KMS-11 (cell line): ENCODE measurements around the gene TMEM272.

Experiments
- H2AFZ ChIP-seq: fragments of 200-600 bp; sonication (generic); 2 replicates; pipeline ENCODE4 v1.6.1; 2016; ENCODE audit warnings: antibody characterized with exemption, mixed run types, low read depth
- H3K27ac ChIP-seq: fragments of 200-600 bp; sonication (generic); 2 replicates; pipeline ENCODE4 v1.6.1; 2016; ENCODE audit warnings: mild to moderate bottlenecking, mixed run types
- H3K27me3 ChIP-seq: fragments of 200-600 bp; sonication (generic); 2 replicates; pipeline ENCODE4 v1.6.1; 2017; ENCODE audit warnings: mild to moderate bottlenecking, low read depth, mixed run types, moderate library complexity; ENCODE audit not compliant: insufficient read depth
- H3K36me3 ChIP-seq: fragments of 200-600 bp; sonication (generic); 2 replicates; pipeline ENCODE4 v1.6.1; 2017; ENCODE audit warnings: mild to moderate bottlenecking, mixed run types; ENCODE audit not compliant: insufficient read depth
- H3K4me1 ChIP-seq: fragments of 200-600 bp; sonication (generic); 2 replicates; pipeline ENCODE4 v1.6.1; 2016; ENCODE audit warnings: mild to moderate bottlenecking, low read depth, mixed run types; ENCODE audit not compliant: poor library complexity, severe bottlenecking
- H3K4me2 ChIP-seq: fragments of 200-600 bp; sonication (generic); 2 replicates; pipeline ENCODE4 v1.7.0; 2016; ENCODE audit warnings: mild to moderate bottlenecking, mixed run types
- H3K4me3 ChIP-seq: fragments of 200-600 bp; sonication (generic); IDR thresholded peaks from 2 replicates; pipeline ENCODE4 v1.6.1; 2017; ENCODE audit warnings: low read depth, low read length, mixed read lengths; ENCODE audit not compliant: insufficient read depth
- H3K79me2 ChIP-seq: fragments of 200-600 bp; sonication (generic); 2 replicates; pipeline ENCODE4 v1.6.1; 2016; ENCODE audit warnings: low read depth, mixed run types; ENCODE audit not compliant: insufficient read depth
- H3K9ac ChIP-seq: fragments of 200-600 bp; sonication (generic); 2 replicates; pipeline ENCODE4 v1.6.1; 2016; ENCODE audit warnings: mild to moderate bottlenecking, mixed run types
- H4K20me1 ChIP-seq: fragments of 200-600 bp; sonication (generic); 2 replicates; pipeline ENCODE4 v1.6.1; 2016; ENCODE audit warnings: mild to moderate bottlenecking, mixed run types; ENCODE audit not compliant: insufficient read depth
- TF ChIP-seq, protein P1 (sequence below): fragments of 200-600 bp; sonication (generic); conservative IDR thresholded peaks from 2 replicates; pipeline ENCODE4 v1.6.1; 2017; ENCODE audit warnings: low read depth, mild to moderate bottlenecking, antibody characterized with exemption, low read length, moderate library complexity, mixed read lengths

Gene TMEM272

DNA sequence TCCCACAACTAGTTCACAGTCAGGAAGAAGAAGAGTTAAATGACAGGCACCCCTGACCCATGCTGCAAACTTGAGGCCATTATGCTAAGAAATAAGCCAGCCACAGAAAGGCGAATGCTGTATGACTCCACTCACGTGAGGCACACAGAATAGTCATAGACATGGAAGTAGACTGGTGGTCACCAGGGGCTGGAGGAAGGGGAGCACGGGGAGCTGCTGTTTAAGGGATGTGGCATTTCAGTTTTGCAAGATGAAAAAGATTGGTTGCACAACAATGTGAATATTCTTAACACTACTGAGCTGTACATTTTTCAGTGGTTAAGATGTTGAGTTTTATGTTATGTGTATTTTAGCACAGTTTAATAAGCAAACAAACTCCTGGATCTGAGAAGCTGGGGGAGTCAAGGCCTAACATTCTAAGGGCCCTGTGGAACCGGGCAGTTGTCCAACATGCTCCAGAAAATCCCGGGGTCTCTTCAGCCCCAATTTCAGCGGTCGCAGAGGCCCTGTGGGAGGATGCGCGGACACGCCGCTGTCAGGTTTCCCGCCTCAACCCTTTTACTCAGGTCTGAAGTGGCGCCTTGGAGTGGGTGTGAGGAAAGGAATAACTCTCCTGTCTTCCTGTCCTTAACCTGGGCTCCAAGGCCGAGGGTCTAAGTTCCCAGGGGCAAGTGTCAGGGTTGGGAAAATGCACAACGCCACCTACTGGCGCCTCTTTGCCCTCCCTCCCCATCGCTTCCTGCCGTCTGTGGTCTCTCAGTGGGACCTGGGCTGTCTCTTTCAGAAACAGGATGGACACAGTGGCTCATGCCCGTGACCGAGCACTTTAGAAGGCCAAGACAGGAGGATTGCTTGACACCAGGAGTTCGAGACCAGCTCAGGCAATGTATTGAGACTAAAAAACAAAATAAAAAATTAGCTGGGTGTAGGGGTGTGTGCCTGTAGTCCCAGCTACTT, 4.4 kb upstream of the TMEM272 start:
- Histone ChIP-seq H4K20me1 (no peaks in the 10 kb centered on the region), H3K27me3 (no peaks in the 10 kb centered on the region), H2AFZ (no peak overlapping the region), H3K36me3 (no peaks in the 10 kb centered on the region), H3K4me3 (no peak overlapping the region), H3K9ac (no peak overlapping the region), H3K4me2 (no peak overlapping the region), H3K27ac (no peak overlapping the region), H3K79me2 (no peaks in the 10 kb centered on the region), H3K4me1 (no peaks in the 10 kb centered on the region)
- TF ChIP-seq, protein P1, sequence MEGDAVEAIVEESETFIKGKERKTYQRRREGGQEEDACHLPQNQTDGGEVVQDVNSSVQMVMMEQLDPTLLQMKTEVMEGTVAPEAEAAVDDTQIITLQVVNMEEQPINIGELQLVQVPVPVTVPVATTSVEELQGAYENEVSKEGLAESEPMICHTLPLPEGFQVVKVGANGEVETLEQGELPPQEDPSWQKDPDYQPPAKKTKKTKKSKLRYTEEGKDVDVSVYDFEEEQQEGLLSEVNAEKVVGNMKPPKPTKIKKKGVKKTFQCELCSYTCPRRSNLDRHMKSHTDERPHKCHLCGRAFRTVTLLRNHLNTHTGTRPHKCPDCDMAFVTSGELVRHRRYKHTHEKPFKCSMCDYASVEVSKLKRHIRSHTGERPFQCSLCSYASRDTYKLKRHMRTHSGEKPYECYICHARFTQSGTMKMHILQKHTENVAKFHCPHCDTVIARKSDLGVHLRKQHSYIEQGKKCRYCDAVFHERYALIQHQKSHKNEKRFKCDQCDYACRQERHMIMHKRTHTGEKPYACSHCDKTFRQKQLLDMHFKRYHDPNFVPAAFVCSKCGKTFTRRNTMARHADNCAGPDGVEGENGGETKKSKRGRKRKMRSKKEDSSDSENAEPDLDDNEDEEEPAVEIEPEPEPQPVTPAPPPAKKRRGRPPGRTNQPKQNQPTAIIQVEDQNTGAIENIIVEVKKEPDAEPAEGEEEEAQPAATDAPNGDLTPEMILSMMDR = peak; percentile 29

DNA sequence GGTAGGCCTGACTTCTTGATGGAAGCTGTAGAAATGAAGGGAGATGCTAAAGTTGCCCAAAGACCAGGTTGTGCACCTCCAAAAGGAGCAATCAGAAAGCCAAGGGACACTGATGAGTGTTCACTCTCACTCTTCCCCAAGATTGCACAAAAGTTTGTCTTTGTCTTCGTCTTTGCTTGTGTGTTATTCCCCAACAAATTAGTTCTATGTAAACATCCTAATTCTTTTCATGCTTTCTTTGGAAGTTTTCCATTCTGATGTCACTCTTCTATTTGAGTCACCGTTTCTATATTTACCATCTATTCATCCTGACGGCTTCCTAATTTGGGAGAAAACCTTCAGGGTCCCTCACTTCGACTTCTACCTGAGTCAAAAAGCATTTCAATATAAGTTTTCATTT, 3.7 kb upstream of the TMEM272 start:
- Histone ChIP-seq H3K4me2 (no peak overlapping the region), H3K27ac (no peak overlapping the region), H4K20me1 (no peaks in the 10 kb centered on the region), H3K4me3 (no peak overlapping the region), H3K4me1 (no peaks in the 10 kb centered on the region), H2AFZ (no peak overlapping the region), H3K27me3 (no peaks in the 10 kb centered on the region), H3K79me2 (no peaks in the 10 kb centered on the region), H3K9ac (no peak overlapping the region), H3K36me3 (no peaks in the 10 kb centered on the region)
- TF ChIP-seq, protein P1 = no peak

DNA sequence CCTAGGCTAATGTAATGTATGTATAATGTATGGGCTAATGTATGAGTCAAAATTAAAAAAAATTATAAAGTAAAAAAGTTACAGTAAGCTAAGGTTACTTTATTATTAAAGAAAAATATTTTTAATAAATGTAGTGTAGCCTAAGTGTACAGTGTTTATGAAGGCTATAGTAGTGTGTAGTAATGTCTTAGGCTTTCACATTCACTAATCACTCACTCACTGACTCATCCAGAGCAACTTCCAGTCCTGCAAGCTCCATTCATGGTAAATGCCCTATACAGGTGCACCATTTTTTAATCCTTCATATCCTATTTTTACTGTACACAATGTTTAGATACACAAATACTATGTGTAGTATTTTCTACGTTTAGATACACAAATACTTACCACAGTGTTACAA, 1.8 kb upstream of the TMEM272 start:
- no peak overlapping the region for H3K27ac ChIP-seq

DNA sequence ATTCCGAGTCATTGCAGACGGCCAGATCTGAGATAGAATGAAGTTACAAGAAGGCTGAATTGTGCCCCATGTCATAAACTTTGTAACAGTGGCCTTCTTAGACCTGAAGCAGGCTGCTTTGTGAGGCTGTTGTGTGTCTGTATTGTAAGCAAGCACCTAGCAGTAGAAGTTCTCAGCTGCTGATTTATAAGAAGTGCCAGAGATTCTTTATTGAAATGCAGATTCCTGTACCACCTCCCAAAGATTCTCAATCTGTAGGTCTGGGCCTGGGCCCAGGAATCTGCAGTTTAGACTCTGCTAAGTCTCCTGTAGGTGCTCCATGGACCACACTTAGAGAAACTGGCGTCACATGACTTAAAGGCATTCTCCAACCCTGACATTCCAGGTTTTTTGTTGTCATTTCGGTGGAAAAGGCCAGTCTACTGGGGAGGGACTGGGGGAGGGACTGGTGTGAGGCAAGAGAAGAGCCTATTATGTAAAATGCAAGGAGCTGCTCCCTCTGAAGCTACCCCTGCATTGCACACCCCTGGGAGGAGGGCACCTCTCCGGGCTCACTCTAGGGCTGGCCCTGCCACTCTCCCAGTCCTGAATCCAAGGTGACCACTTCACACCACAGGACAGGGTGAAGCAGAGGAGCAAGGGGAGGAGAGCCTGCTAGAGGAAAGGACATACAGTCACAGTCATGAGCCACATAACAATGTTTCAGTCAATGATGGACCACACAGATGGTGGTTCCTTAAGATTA, 769 bp upstream of the TMEM272 start:
- Histone ChIP-seq H2AFZ (peak overlapping the region; percentile 66; the same call in 1 of the 2 replicates), H3K27me3 (no peaks in the 10 kb centered on the region), H3K36me3 (no peaks in the 10 kb centered on the region), H3K4me1 (no peaks in the 10 kb centered on the region), H3K79me2 (no peaks in the 10 kb centered on the region), H3K9ac (no peak overlapping the region), H3K27ac (no peak overlapping the region), H3K4me3 (no peak overlapping the region), H3K4me2 (peak overlapping the region; percentile 33; the same call in 1 of the 2 replicates), H4K20me1 (no peaks in the 10 kb centered on the region)
- TF ChIP-seq, protein P1 = no peak

More for the DNA sequence above, 1.8 kb upstream of the TMEM272 start:
- no peak overlapping the region for H3K4me2 ChIP-seq
- H3K4me1 ChIP-seq = no peaks in the 10 kb centered on the region
- no peaks in the 10 kb centered on the region for H3K79me2 ChIP-seq
- no peaks in the 10 kb centered on the region for H3K36me3 ChIP-seq
- H3K4me3 ChIP-seq = no peak overlapping the region
- H3K9ac ChIP-seq = no peak overlapping the region
- no peaks in the 10 kb centered on the region for H4K20me1 ChIP-seq
- TF ChIP-seq, protein P1 = no peak
- H2AFZ ChIP-seq = no peak overlapping the region
- no peaks in the 10 kb centered on the region for H3K27me3 ChIP-seq
